Mammary epithelial cell (primary cell): ENCODE results near the gene TDRD9.

Experiments
- CTCF ChIP-seq, 2 donors: IDR thresholded peaks in 1 of 2; conservative IDR thresholded peaks in 1 of 2; 2 replicates each; pipeline ENCODE4 v1.5.1; 2011 to 2012; ENCODE audit warnings: inconsistent platforms in 2 of 2, low read length in 2 of 2, mild to moderate bottlenecking in 2 of 2, control low read depth in 1 of 2, low read depth in 1 of 2; ENCODE audit not compliant: insufficient read depth in 1 of 2; ENCODE audit errors: extremely low read depth in 1 of 2
- EZH2 ChIP-seq: IDR thresholded peaks from 2 replicates; pipeline ENCODE4 v1.6.1; 2012; ENCODE audit warnings: low read length, inconsistent platforms, borderline replicate concordance

- TF ChIP-seq CTCF (conservative IDR thresholded peaks at IDR 0.05 in 1 of 2, IDR thresholded peaks at IDR 0.05 in 1 of 2; ENCODE audit: extremely low read depth in 1 of 2, insufficient read depth in 1 of 2, low read depth in 1 of 2, low read length in 2 of 2) (no peak), EZH2 (no peak)
Measured at GRCh38 chr14:103969961-103970360, 41.7 kb downstream of the TDRD9 start.
